Measurements from ENCODE around the gene NDUFS8.

NDUFS8 gene

GRCh38 chr11:68038226-68038717, 7.8 kb downstream of the NDUFS8 start:
- no peak for DNase-seq

GRCh38 chr11:68038718-68039525, 8.4 kb downstream of the NDUFS8 start, which contains the start of gene TCIRG1:
Gene TCIRG1, plus strand, starts transcription at chr11:68039025. Its CDS starts 2,247 bp downstream, at chr11:68041272.
- no peak for DNase-seq

GRCh38 chr11:68039526-68040086, 9.1 kb downstream of the NDUFS8 start:
- DNase-seq, result no peak

- DNase-seq, result peak; percentile 52
These were observed 9.8 kb downstream of the NDUFS8 start for GRCh38 chr11:68040101-68040956.

GRCh38 chr11:68040957-68041591, 10.6 kb downstream of the NDUFS8 start:
- no peak for DNase-seq

- no peak for DNase-seq
These were observed 11.2 kb downstream of the NDUFS8 start for GRCh38 chr11:68041617-68042218.

- no peak for DNase-seq
These were observed 11.9 kb downstream of the NDUFS8 start for GRCh38 chr11:68042219-68043028.

- DNase-seq, result no peak
These were observed 12.5 kb downstream of the NDUFS8 start for GRCh38 chr11:68043029-68043348.

- DNase-seq, result no peak
These were observed 13.1 kb downstream of the NDUFS8 start for GRCh38 chr11:68043349-68044144.

GRCh38 chr11:68044145-68044813, 13.8 kb downstream of the NDUFS8 start:
- no peak for DNase-seq

- DNase-seq, result no peak
These were observed 14.4 kb downstream of the NDUFS8 start for GRCh38 chr11:68044898-68045351.

- DNase-seq, result no peak
These were observed 17.2 kb downstream of the NDUFS8 start for GRCh38 chr11:68047437-68048290.

- DNase-seq, result no peak
These were observed 18.4 kb downstream of the NDUFS8 start for GRCh38 chr11:68048681-68049508.

- DNase-seq, result no peak
These were observed 19.3 kb downstream of the NDUFS8 start for GRCh38 chr11:68049509-68050370.

GRCh38 chr11:68050371-68050841, 19.9 kb downstream of the NDUFS8 start:
- no peak for DNase-seq

GRCh38 chr11:68051191-68052136, 21.0 kb downstream of the NDUFS8 start:
- DNase-seq, result no peak
